Measurements from ENCODE around the gene ETS2. TPM values are rescaled to one million over a fixed set of nuclear protein-coding genes. Genes with fewer than 3 reads are reported as not detected.

The ETS2 gene
- total RNA-seq, 2 donors from 2014 or later = 8.1 to 10.9 TPM

- ATAC-seq = no peak
- Mint-ChIP-seq H3K27me3 (peaks cover 12% of the 10 kb centered on the region), H3K4me3 (no peak overlapping the region), H3K36me3 (ENCODE audit: low read depth) (peaks cover 4% of the 10 kb centered on the region), H3K4me1 (peaks cover 5% of the 10 kb centered on the region), H3K27ac (no peak overlapping the region)
- H3K9me3 ChIP-seq (ENCODE audit: control insufficient read depth, low read length, poor library complexity, severe bottlenecking) = no peaks in the 10 kb centered on the region
- no peak for DNase-seq
These were observed 18.1 kb upstream of the ETS2 start for GRCh38 chr21:38787461-38788274.

DNA sequence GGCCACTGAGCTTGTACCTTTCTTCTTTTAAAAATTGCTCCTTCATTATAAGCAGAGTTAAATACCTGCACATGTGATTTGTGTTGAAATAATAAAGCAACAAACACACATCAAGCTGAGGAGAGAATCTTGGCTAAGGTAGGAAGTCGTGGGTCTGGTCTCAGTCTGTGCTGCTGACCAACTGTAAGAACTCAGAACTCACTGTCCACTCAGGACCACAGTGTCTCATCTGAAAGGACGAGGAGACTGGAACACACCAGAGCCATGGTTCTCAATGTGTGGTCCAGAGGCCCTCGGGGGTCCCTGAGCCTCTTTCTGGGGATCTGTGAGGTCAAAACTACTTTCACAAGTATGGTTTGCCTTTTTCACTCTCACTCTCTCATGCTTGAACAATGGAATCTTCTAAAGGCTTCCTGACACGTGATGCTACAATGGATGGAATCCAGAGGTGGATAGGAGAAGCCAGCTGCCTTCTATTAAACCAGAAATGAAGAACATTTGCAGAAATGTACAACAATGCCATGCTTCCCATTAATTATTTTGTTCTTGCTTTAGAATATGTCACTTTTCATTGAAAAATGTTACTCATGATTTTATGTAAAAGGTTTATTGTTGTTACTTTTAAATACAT lies 17.3 kb upstream of the ETS2 start:
- no peak for ATAC-seq
- no peak overlapping the region for H3K27ac Mint-ChIP-seq
- no peak overlapping the region for H3K4me3 Mint-ChIP-seq
- peaks cover 12% of the 10 kb centered on the region for H3K27me3 Mint-ChIP-seq
- no peaks in the 10 kb centered on the region for H3K9me3 ChIP-seq (ENCODE audit: control insufficient read depth, low read length, poor library complexity, severe bottlenecking)
- H3K4me1 Mint-ChIP-seq = peaks cover 5% of the 10 kb centered on the region
- H3K36me3 Mint-ChIP-seq (ENCODE audit: low read depth) = peaks cover 4% of the 10 kb centered on the region
- no peak for DNase-seq

DNA sequence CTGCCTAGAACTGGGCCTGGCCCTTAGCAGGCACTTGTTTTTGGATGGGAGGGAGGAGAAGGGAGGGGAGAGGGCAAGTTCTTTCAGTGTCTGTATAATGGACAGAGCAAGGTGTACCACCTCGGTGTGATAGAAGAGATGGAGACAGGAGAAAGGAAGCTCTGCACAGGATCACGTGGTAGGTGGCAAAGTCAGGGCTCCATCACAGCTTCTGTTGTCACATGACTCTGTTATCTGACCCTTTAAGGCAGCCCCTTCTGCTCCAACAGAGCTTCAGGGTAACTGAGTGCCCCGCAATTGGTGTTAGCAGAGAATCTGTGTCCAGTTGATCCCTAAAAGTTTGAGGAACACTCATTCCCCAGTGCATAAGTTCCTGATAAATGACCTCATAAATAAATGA lies 16.5 kb upstream of the ETS2 start:
- no peak overlapping the region for H3K27ac Mint-ChIP-seq
- H3K4me3 Mint-ChIP-seq = no peak overlapping the region
- no peak for ATAC-seq
- peaks cover 14% of the 10 kb centered on the region for H3K27me3 Mint-ChIP-seq
- peaks cover 3% of the 10 kb centered on the region for H3K36me3 Mint-ChIP-seq (ENCODE audit: low read depth)
- H3K9me3 ChIP-seq (ENCODE audit: control insufficient read depth, low read length, poor library complexity, severe bottlenecking) = no peaks in the 10 kb centered on the region
- peaks cover 5% of the 10 kb centered on the region for H3K4me1 Mint-ChIP-seq
- no peak for DNase-seq

GRCh38 chr21:38790059-38790458 lies 15.7 kb upstream of the ETS2 start:
- no peak for DNase-seq
- Mint-ChIP-seq H3K27me3 (peaks cover 21% of the 10 kb centered on the region), H3K27ac (no peak overlapping the region), H3K36me3 (ENCODE audit: low read depth) (peaks cover 2% of the 10 kb centered on the region), H3K4me1 (peaks cover 5% of the 10 kb centered on the region), H3K4me3 (no peak overlapping the region)
- no peaks in the 10 kb centered on the region for H3K9me3 ChIP-seq (ENCODE audit: control insufficient read depth, low read length, poor library complexity, severe bottlenecking)
- ATAC-seq = no peak

DNA sequence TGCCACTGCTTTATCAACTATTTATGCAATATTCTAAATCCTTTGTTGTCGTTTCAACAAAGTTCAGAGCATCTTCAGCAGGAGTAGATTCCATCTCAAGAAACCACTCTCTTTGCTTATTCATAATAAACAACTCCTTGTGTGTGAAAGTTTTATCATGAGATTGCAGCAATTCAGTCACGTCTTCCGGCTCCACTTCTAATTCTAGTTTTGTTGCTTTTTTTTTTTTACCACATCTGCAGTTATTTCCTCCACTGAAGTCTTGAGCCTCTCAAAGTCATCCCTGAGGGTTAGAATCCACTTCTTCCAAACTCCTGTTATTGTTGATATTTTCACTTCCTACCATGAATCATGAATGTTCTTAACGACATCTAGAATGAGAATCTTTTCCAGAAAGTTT lies 14.8 kb upstream of the ETS2 start:
- Mint-ChIP-seq H3K27ac (no peak overlapping the region), H3K36me3 (ENCODE audit: low read depth) (peaks cover 2% of the 10 kb centered on the region), H3K27me3 (peaks cover 23% of the 10 kb centered on the region), H3K4me1 (peaks cover 5% of the 10 kb centered on the region), H3K4me3 (no peak overlapping the region)
- DNase-seq (no peak), ATAC-seq (no peak)
- no peaks in the 10 kb centered on the region for H3K9me3 ChIP-seq (ENCODE audit: control insufficient read depth, low read length, poor library complexity, severe bottlenecking)

GRCh38 chr21:38792676-38793459 lies 12.9 kb upstream of the ETS2 start:
- Mint-ChIP-seq H3K4me3 (no peak overlapping the region), H3K36me3 (ENCODE audit: low read depth) (peaks cover 4% of the 10 kb centered on the region), H3K27ac (no peak overlapping the region), H3K4me1 (peaks cover 7% of the 10 kb centered on the region), H3K27me3 (peaks cover 35% of the 10 kb centered on the region)
- H3K9me3 ChIP-seq (ENCODE audit: control insufficient read depth, low read length, poor library complexity, severe bottlenecking) = no peaks in the 10 kb centered on the region
- DNase-seq (no peak), ATAC-seq (no peak)

DNA sequence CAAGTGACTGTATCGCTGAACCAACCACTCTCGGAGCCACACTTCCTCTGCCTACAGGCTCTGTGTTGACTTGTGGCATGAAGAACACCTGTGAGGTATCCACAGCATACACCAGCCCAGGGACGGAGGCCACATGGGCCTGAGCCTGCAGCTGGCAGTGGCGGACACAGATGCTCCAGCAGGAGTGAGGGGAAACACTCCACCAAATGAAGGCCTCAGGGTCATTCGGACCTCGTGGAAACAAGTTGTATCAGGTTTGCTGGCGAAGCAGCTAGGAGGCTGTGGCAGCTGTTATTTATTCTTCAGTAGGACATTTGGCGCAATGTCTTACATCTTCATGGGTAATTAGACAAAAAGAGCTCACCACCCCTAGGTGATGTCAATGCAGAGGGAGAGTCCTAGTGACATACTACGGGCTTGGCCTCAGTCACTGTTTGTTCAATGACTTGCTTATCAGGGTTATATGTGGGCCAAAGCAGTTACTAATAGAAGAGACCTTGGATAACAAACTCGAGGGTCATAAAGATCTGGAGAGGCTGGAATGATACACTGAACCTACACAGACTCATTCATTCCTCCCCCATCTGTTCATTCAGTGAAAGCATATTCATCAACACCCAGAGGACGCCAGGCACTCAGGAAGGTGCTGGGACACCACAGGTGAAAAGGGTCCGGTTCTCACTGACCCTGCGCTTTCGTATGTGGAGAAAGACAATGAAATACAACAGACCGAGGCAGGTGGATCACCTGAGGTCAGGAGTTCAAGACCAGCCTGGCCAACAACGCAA lies 11.6 kb upstream of the ETS2 start:
- H3K27me3 Mint-ChIP-seq = peaks cover 43% of the 10 kb centered on the region
- peaks cover 6% of the 10 kb centered on the region for H3K36me3 Mint-ChIP-seq (ENCODE audit: low read depth)
- H3K9me3 ChIP-seq (ENCODE audit: control insufficient read depth, low read length, poor library complexity, severe bottlenecking) = no peaks in the 10 kb centered on the region
- ATAC-seq (no peak), DNase-seq (no peak)
- H3K27ac Mint-ChIP-seq = peak overlapping the region; percentile 16
- no peak overlapping the region for H3K4me3 Mint-ChIP-seq
- peaks cover 7% of the 10 kb centered on the region for H3K4me1 Mint-ChIP-seq

GRCh38 chr21:38794978-38795377 lies 10.8 kb upstream of the ETS2 start:
- Mint-ChIP-seq H3K36me3 (ENCODE audit: low read depth) (peaks cover 6% of the 10 kb centered on the region), H3K4me1 (peaks cover 7% of the 10 kb centered on the region), H3K27me3 (peaks cover 47% of the 10 kb centered on the region), H3K4me3 (no peak overlapping the region), H3K27ac (peak overlapping the region; percentile 16)
- ATAC-seq (no peak), DNase-seq (no peak)
- no peaks in the 10 kb centered on the region for H3K9me3 ChIP-seq (ENCODE audit: control insufficient read depth, low read length, poor library complexity, severe bottlenecking)

GRCh38 chr21:38795475-38795874 lies 10.3 kb upstream of the ETS2 start:
- Mint-ChIP-seq H3K4me3 (no peak overlapping the region), H3K36me3 (ENCODE audit: low read depth) (peaks cover 6% of the 10 kb centered on the region), H3K4me1 (peaks cover 5% of the 10 kb centered on the region), H3K27ac (no peak overlapping the region), H3K27me3 (peaks cover 52% of the 10 kb centered on the region)
- ATAC-seq (no peak), DNase-seq (no peak)
- no peaks in the 10 kb centered on the region for H3K9me3 ChIP-seq (ENCODE audit: control insufficient read depth, low read length, poor library complexity, severe bottlenecking)

GRCh38 chr21:38796424-38796823 lies 9.3 kb upstream of the ETS2 start:
- DNase-seq (no peak), ATAC-seq (no peak)
- H3K9me3 ChIP-seq (ENCODE audit: control insufficient read depth, low read length, poor library complexity, severe bottlenecking) = no peaks in the 10 kb centered on the region
- Mint-ChIP-seq H3K4me3 (no peak overlapping the region), H3K27me3 (peaks cover 57% of the 10 kb centered on the region), H3K27ac (no peak overlapping the region), H3K4me1 (peaks cover 3% of the 10 kb centered on the region), H3K36me3 (ENCODE audit: low read depth) (peaks cover 4% of the 10 kb centered on the region)

DNA sequence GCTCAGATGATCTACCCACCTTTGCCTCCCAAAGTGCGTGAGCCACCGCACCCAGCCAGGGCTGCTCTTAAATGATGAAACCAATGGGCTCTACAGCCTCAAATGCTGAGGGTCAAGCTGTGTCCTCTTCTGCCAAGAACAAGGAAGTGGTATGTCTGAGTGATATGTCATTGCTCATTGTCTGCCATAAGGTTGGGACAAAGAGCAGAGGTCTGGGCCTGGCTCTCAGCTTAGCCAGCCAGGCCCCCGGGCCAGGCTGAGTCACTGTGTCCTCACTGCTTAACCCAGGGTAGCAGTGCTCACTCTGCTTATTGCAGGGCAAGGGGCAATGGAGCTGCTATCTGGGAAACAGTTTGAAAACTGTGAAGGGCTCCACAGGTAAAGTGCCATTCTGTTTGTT lies 8.3 kb upstream of the ETS2 start:
- peaks cover 4% of the 10 kb centered on the region for H3K36me3 Mint-ChIP-seq (ENCODE audit: low read depth)
- ATAC-seq (no peak), DNase-seq (no peak)
- no peaks in the 10 kb centered on the region for H3K9me3 ChIP-seq (ENCODE audit: control insufficient read depth, low read length, poor library complexity, severe bottlenecking)
- H3K4me3 Mint-ChIP-seq = no peak overlapping the region
- peaks cover 3% of the 10 kb centered on the region for H3K4me1 Mint-ChIP-seq
- no peak overlapping the region for H3K27ac Mint-ChIP-seq
- H3K27me3 Mint-ChIP-seq = peaks cover 57% of the 10 kb centered on the region

- H3K9me3 ChIP-seq (ENCODE audit: control insufficient read depth, low read length, poor library complexity, severe bottlenecking) = no peaks in the 10 kb centered on the region
- Mint-ChIP-seq H3K36me3 (ENCODE audit: low read depth) (peaks cover 4% of the 10 kb centered on the region), H3K4me1 (peaks cover 3% of the 10 kb centered on the region), H3K4me3 (no peak overlapping the region), H3K27ac (no peak overlapping the region), H3K27me3 (peaks cover 61% of the 10 kb centered on the region)
- ATAC-seq (no peak), DNase-seq (no peak)
These were observed 7.6 kb upstream of the ETS2 start for GRCh38 chr21:38798081-38798480.

GRCh38 chr21:38798481-38798882 lies 7.2 kb upstream of the ETS2 start:
- ATAC-seq (no peak), DNase-seq (no peak)
- peaks cover 62% of the 10 kb centered on the region for H3K27me3 Mint-ChIP-seq
- peaks cover 3% of the 10 kb centered on the region for H3K4me1 Mint-ChIP-seq
- H3K9me3 ChIP-seq (ENCODE audit: control insufficient read depth, low read length, poor library complexity, severe bottlenecking) = no peaks in the 10 kb centered on the region
- H3K4me3 Mint-ChIP-seq = no peak overlapping the region
- H3K27ac Mint-ChIP-seq = no peak overlapping the region
- H3K36me3 Mint-ChIP-seq (ENCODE audit: low read depth) = peaks cover 4% of the 10 kb centered on the region

Measured in T-helper 17 cell (primary cell).